HCT116 (cell line): ENCODE results near the gene ISL2. TPM values are rescaled to one million over a fixed set of nuclear protein-coding genes. Genes with fewer than 3 reads are reported as not detected.

Experiments
- ATAC-seq: fragments of 200-7000 bp; cut with Tn5 transposase; 2 replicates; pipeline ENCODE4 v1.9.1; 2020; ENCODE audit warnings: mild to moderate bottlenecking, moderate library complexity
- BruUV-seq: library from RNA; stranded (reverse); fragments of 400-500 nt; replicated peaks from 2 replicates; lab custom pipeline; 2021; lab: Mats Ljungman, UMichigan
- CTCF ChIA-PET: fragments of 300-600 bp; sonication (Branson Sonifier 250); formaldehyde crosslinking; loops from one replicate; lab custom pipeline; 2021; ENCODE audit warnings: antibody characterized with exemption; lab: Charles Lee
- POLR2A ChIA-PET: fragments of 300-600, 350-600 bp; sonication (Branson Sonifier 250); formaldehyde crosslinking; loops from one replicate; lab custom pipeline; 2021; ENCODE audit warnings: antibody characterized with exemption; lab: Charles Lee
- RAD21 ChIA-PET, 2 experiments: fragments of 300-600 bp; sonication (Branson Sonifier 250); formaldehyde crosslinking; loops; one replicate each; lab custom pipeline; 2023; ENCODE audit warnings: low total read pairs in 2 of 2; ENCODE audit not compliant: uncharacterized antibody in 2 of 2, unreplicated experiment in 2 of 2, low non-redundant PET in 1 of 2; lab: Charles Lee
- DNase-seq: peaks from one replicate; pipeline ENCODE4 v3.0.0-alpha.2; 2010; ENCODE audit warnings: low read depth, low spot score
- H2AFZ ChIP-seq: fragments of 200-600 bp; shearing (Covaris generic), sonication (generic); 2 replicates; pipeline ENCODE4 v1.6.1; 2017; ENCODE audit warnings: low read depth, mixed run types, mixed read lengths, antibody characterized with exemption, low read length; ENCODE audit not compliant: poor library complexity, severe bottlenecking
- H3K27ac ChIP-seq: 2 replicates; pipeline ENCODE4 v1.5.1; 2012; ENCODE audit warnings: low read depth, low read length
- H3K27me3 ChIP-seq: fragments of 200-600 bp; sonication (generic); 2 replicates; pipeline ENCODE4 v1.6.1; 2016; ENCODE audit warnings: mixed run types, low read length, mixed read lengths; ENCODE audit not compliant: insufficient read depth
- H3K36me3 ChIP-seq, 2 experiments: fragments of 200-500 bp in 1 of 2; fragments of 200-600 bp in 1 of 2; sonication (Bioruptor generic) in 1 of 2; sonication (generic) in 1 of 2; 2 replicates each; pipeline versions ENCODE4 v1.5.1 to v1.6.1; 2014 to 2016; ENCODE audit warnings: low read length in 2 of 2, inconsistent platforms in 1 of 2, mixed read lengths in 1 of 2, mixed run types in 1 of 2; ENCODE audit not compliant: insufficient read depth in 2 of 2, control insufficient read depth in 1 of 2
- H3K4me1 ChIP-seq, 2 experiments: fragments of 200-600 bp in 1 of 2; sonication (generic) in 1 of 2; 2 replicates each; pipeline versions ENCODE4 v1.5.1 to v1.6.1; 2012 to 2017; ENCODE audit warnings: low read length in 2 of 2, inconsistent platforms in 1 of 2, mild to moderate bottlenecking in 1 of 2, mixed read lengths in 1 of 2, mixed run types in 1 of 2, moderate library complexity in 1 of 2; ENCODE audit not compliant: insufficient read depth in 2 of 2, control insufficient read depth in 1 of 2
- H3K4me2 ChIP-seq: fragments of 200-600 bp; sonication (generic); 2 replicates; pipeline ENCODE4 v1.6.1; 2017; ENCODE audit warnings: mixed run types, low read length, mixed read lengths
- H3K4me3 ChIP-seq, 2 experiments: fragments of 200-600 bp in 1 of 2; sonication (generic) in 1 of 2; replicated peaks in 1 of 2; 2 replicates each; pipeline ENCODE4 v1.5.1; 2011 to 2016; ENCODE audit warnings: low read length in 2 of 2, control low read depth in 1 of 2, low read depth in 1 of 2, mild to moderate bottlenecking in 1 of 2, mixed read lengths in 1 of 2, mixed run types in 1 of 2
- H3K79me2 ChIP-seq: fragments of 200-600 bp; sonication (generic); 2 replicates; pipeline ENCODE4 v1.6.1; 2017; ENCODE audit warnings: mild to moderate bottlenecking, mixed run types, low read length, moderate library complexity, mixed read lengths; ENCODE audit not compliant: insufficient read depth
- H3K9ac ChIP-seq: fragments of 200-600 bp; sonication (generic); 2 replicates; pipeline ENCODE4 v1.6.1; 2016; ENCODE audit warnings: low read length, mixed read lengths
- H3K9me2 ChIP-seq: fragments of 200-600 bp; sonication (generic), shearing (Covaris generic); 2 replicates; pipeline ENCODE4 v1.6.1; 2017; ENCODE audit warnings: mixed run types, mild to moderate bottlenecking, moderate library complexity; ENCODE audit not compliant: insufficient read depth
- H3K9me3 ChIP-seq, 2 experiments: fragments of 200-500 bp in 1 of 2; fragments of 200-600 bp in 1 of 2; sonication (Bioruptor generic) in 1 of 2; sonication (generic) in 1 of 2; 2 replicates each; pipeline ENCODE4 v1.6.1; 2014 to 2017; ENCODE audit warnings: low read length in 2 of 2, mixed read lengths in 2 of 2, inconsistent platforms in 1 of 2, low read depth in 1 of 2, mild to moderate bottlenecking in 1 of 2, mixed run types in 1 of 2, moderate library complexity in 1 of 2; ENCODE audit not compliant: control insufficient read depth in 1 of 2, insufficient read depth in 1 of 2
- H4K20me1 ChIP-seq: fragments of 200-600 bp; sonication (generic), shearing (Covaris generic); 2 replicates; pipeline ENCODE4 v1.6.1; 2017; ENCODE audit warnings: mixed run types, mild to moderate bottlenecking, moderate library complexity; ENCODE audit not compliant: insufficient read depth
- ATF3 ChIP-seq: IDR thresholded peaks from 2 replicates; pipeline ENCODE4 v1.6.1; 2012
- CEBPB ChIP-seq: IDR thresholded peaks from 2 replicates; pipeline ENCODE4 v1.6.1; 2012; ENCODE audit warnings: low read depth
- EGR1 ChIP-seq: IDR thresholded peaks from 2 replicates; pipeline ENCODE4 v1.6.1; 2012; ENCODE audit warnings: low read depth
- EZH2 ChIP-seq: fragments of 200-600 bp; sonication (generic); IDR thresholded peaks from 2 replicates; pipeline ENCODE4 v1.6.1; 2017; ENCODE audit warnings: antibody characterized with exemption, mixed run types
- EZH2phosphoT487 ChIP-seq: fragments of 200-600 bp; IDR thresholded peaks from 2 replicates; pipeline ENCODE4 v1.6.1; 2018; ENCODE audit warnings: antibody characterized with exemption, borderline replicate concordance
- JUND ChIP-seq: IDR thresholded peaks from 2 replicates; pipeline ENCODE4 v1.6.1; 2012
- MAX ChIP-seq: IDR thresholded peaks from 2 replicates; pipeline ENCODE4 v1.6.1; 2012
- POLR2A ChIP-seq: IDR thresholded peaks from 2 replicates; pipeline ENCODE4 v1.7.0; 2011; ENCODE audit warnings: borderline replicate concordance; ENCODE audit not compliant: insufficient read depth, insufficient read length; ENCODE audit errors: extremely low read depth
- POLR2AphosphoS5 ChIP-seq: IDR thresholded peaks from 2 replicates; pipeline ENCODE4 v1.6.1; 2011; ENCODE audit warnings: mild to moderate bottlenecking, low read depth, low read length, moderate library complexity
- REST ChIP-seq: IDR thresholded peaks from 2 replicates; pipeline ENCODE4 v1.6.1; 2012; ENCODE audit warnings: low read depth
- SIN3A ChIP-seq: IDR thresholded peaks from 2 replicates; pipeline ENCODE4 v1.6.1; 2012; ENCODE audit warnings: low read depth
- SP1 ChIP-seq: IDR thresholded peaks from 2 replicates; pipeline ENCODE4 v1.6.1; 2012; ENCODE audit warnings: low read depth
- TCF7L2 ChIP-seq: IDR thresholded peaks from 2 replicates; pipeline ENCODE4 v1.7.0; 2011; ENCODE audit warnings: borderline replicate concordance, inconsistent platforms; ENCODE audit not compliant: insufficient read depth, insufficient read length; ENCODE audit errors: extremely low read depth
- YY1 ChIP-seq: IDR thresholded peaks from 2 replicates; pipeline ENCODE4 v1.6.1; 2011; ENCODE audit warnings: low read length, low read depth, moderate library complexity, mild to moderate bottlenecking; ENCODE audit not compliant: insufficient replicate concordance; ENCODE audit errors: extremely low read depth
- ZBTB33 ChIP-seq: IDR thresholded peaks from 2 replicates; pipeline ENCODE4 v1.6.1; 2011; ENCODE audit warnings: mild to moderate bottlenecking, low read length, moderate library complexity; ENCODE audit not compliant: insufficient replicate concordance; ENCODE audit errors: extremely low read depth
- ZFX ChIP-seq: fragments of 450-650 bp; IDR thresholded peaks from 2 replicates; pipeline ENCODE4 v1.6.1; 2017
- ZNF274 ChIP-seq: fragments of 200-500 bp; sonication (Bioruptor generic); IDR thresholded peaks from 2 replicates; pipeline ENCODE4 v1.6.1; 2014; ENCODE audit warnings: mild to moderate bottlenecking, low read depth, low read length, inconsistent platforms
- intact Hi-C: fragments of 100-400 bp; cut with micrococcal nuclease; formaldehyde crosslinking; loops from 2 replicates; pipeline ENCODE4 v1.10.0; 2022
- total RNA-seq: library from RNA; stranded (reverse); gene quantifications from one replicate; pipeline ENCODE4 v1.2.1, GENCODE V29; 2021; ENCODE audit not compliant: unreplicated experiment

Gene ISL2
- total RNA-seq, 1 experiment from 2014 or later, result 11.6 TPM

- no peak overlapping the region for H3K4me3 ChIP-seq
- H3K9ac ChIP-seq, result no peak overlapping the region
- BruUV-seq, result TSS peak; percentile 46
- H2AFZ ChIP-seq, result no peak overlapping the region
- no peaks in the 10 kb centered on the region for H3K9me3 ChIP-seq
- ChIA-PET CTCF (interaction anchor here (0.9 to 1.4 kb wide), 4 partner anchors 14 to 23 kb away, joined by 3 to 6 read pairs (median 3); no protein-coding TSS in a partner anchor), RAD21 (no interaction called here), POLR2A (interaction anchor here (0.9 kb wide), 1 partner anchor 21 kb away, joined by 3 read pairs; no protein-coding TSS in a partner anchor)
- peak overlapping the region; percentile 21; the same call in 1 of the 2 replicates for H3K4me2 ChIP-seq
- intact Hi-C loops, result no loop called here
- TF ChIP-seq POLR2A, result no peak
- no peak for TF ChIP-seq MAX
- no peak for TF ChIP-seq YY1
- no peak for TF ChIP-seq POLR2AphosphoS5
- TF ChIP-seq EZH2phosphoT487, result no peak
- no peak for TF ChIP-seq TCF7L2
- TF ChIP-seq SIN3A, result no peak
- no peak for TF ChIP-seq ZNF274
- no peak for TF ChIP-seq EZH2
- no peak for TF ChIP-seq SP1
- no peak for TF ChIP-seq ZBTB33
- TF ChIP-seq ATF3, result no peak
- no peak for TF ChIP-seq REST
- TF ChIP-seq EGR1, result no peak
- TF ChIP-seq ZFX, result no peak
- TF ChIP-seq CEBPB, result no peak
- no peak for TF ChIP-seq JUND
- H3K27me3 ChIP-seq, result no peaks in the 10 kb centered on the region
- peaks cover 15 to 33% of the 10 kb centered on the region in 2 experiments for H3K4me1 ChIP-seq
- no peak overlapping the region for H3K27ac ChIP-seq
- H3K36me3 ChIP-seq, result no peaks in the 10 kb centered on the region
- DNase-seq, result no peak
- 0 out of 2 replicates have a peak, but pooled peaks cover 3% of the 10 kb centered on the region for H4K20me1 ChIP-seq
- ATAC-seq, result no peak
- no peaks in the 10 kb centered on the region for H3K9me2 ChIP-seq
- peaks cover 36% of the 10 kb centered on the region for H3K79me2 ChIP-seq
These were observed 23.9 kb upstream of the ISL2 start for GRCh38 chr15:76312540-76313174.
